ENCODE results near the gene ATP2B1.

GRCh38 chr12:89632778-89633177 lies 75.9 kb downstream of the ATP2B1 start:
- TF ChIP-seq ATF2 (tag by site-specific recombination; IDR thresholded peaks at IDR 0.05; ENCODE audit: low read depth), result no peak
- TF ChIP-seq ZNF174 (tag by site-specific recombination; IDR thresholded peaks at IDR 0.05), result no peak
- no peak for TF ChIP-seq ZNF114 (tag by site-specific recombination; IDR thresholded peaks at IDR 0.05)
- TF ChIP-seq ZNF398 (tag by site-specific recombination; IDR thresholded peaks at IDR 0.05), result no peak
- TF ChIP-seq ZNF549 (tag by site-specific recombination; IDR thresholded peaks at IDR 0.05), result no peak
- no peak for TF ChIP-seq ELK4 (IDR thresholded peaks at IDR 0.05; ENCODE audit: borderline replicate concordance, low read depth, low read length)
- TF ChIP-seq ZNF704 (tag by site-specific recombination; IDR thresholded peaks at IDR 0.05), result no peak
- no peak for TF ChIP-seq MZF1 (tag by site-specific recombination; IDR thresholded peaks at IDR 0.05; ENCODE audit: borderline replicate concordance)
- TF ChIP-seq PBX3 (CRISPR knock-in tag; IDR thresholded peaks at IDR 0.05), result no peak
- TF ChIP-seq CTCF (tag by site-specific recombination; IDR thresholded peaks at IDR 0.05), result no peak
- TF ChIP-seq TCF7L2 (IDR thresholded peaks at IDR 0.05; ENCODE audit: borderline replicate concordance, low read depth, low read length), result no peak

All from HEK293 (cell line).